Heart right ventricle (tissue), 16 donors: ENCODE measurements around the gene SP8. TPM values are rescaled to one million over a fixed set of nuclear protein-coding genes. Genes with fewer than 3 reads are reported as not detected.

ENCODE experiments used
- ATAC-seq, 8 donors: fragments of 200-7000 bp; cut with Tn5 transposase; one replicate each; pipeline ENCODE4 v1.9.1; 2020; ENCODE audit warnings: mild to moderate bottlenecking in 8 of 8, moderate library complexity in 8 of 8, moderate number of reproducible peaks in 1 of 8
- DNase-seq, 2 donors: peaks; one replicate each; pipeline ENCODE4 v3.0.0-alpha.2; 2020
- H3K27ac ChIP-seq, 10 donors: fragments of 200-600 bp; sonication (generic) in 2 of 10; one replicate each; pipeline versions ENCODE4 v1.5.0 to v1.8.0; 2020 to 2022; ENCODE audit warnings: mild to moderate bottlenecking in 3 of 10
- H3K27me3 ChIP-seq, 7 donors: fragments of 200-600 bp; one replicate each; pipeline ENCODE4 v1.8.0; 2021 to 2022; ENCODE audit warnings: mild to moderate bottlenecking in 2 of 7
- H3K36me3 ChIP-seq, 9 donors: fragments of 200-600 bp; sonication (generic) in 1 of 9; one replicate each; pipeline versions ENCODE4 v1.5.0 to v1.8.0; 2020 to 2022; ENCODE audit warnings: mild to moderate bottlenecking in 2 of 9
- H3K4me1 ChIP-seq, 9 donors: fragments of 200-600 bp; sonication (generic) in 1 of 9; one replicate each; pipeline versions ENCODE4 v1.5.0 to v1.8.0; 2020 to 2022; ENCODE audit warnings: mild to moderate bottlenecking in 4 of 9
- H3K4me3 ChIP-seq, 10 donors: fragments of 200-600 bp; sonication (generic) in 2 of 10; one replicate each; pipeline versions ENCODE4 v1.5.0 to v1.8.0; 2020 to 2022; ENCODE audit warnings: mild to moderate bottlenecking in 7 of 10, moderate library complexity in 2 of 10
- H3K9me3 ChIP-seq, 11 donors: fragments of 200-600 bp in 10 of 11; sonication (generic) in 2 of 11; one replicate each; pipeline versions ENCODE4 v1.5.0 to v1.8.0; 2013 to 2022; ENCODE audit warnings: mild to moderate bottlenecking in 2 of 11, control low read depth in 1 of 11, moderate library complexity in 1 of 11
- CTCF ChIP-seq, 9 donors: fragments of 200-600 bp; sonication (generic) in 2 of 9; IDR thresholded peaks; one replicate each; pipeline versions ENCODE4 v1.5.0 to v1.8.0; 2021 to 2022; ENCODE audit warnings: antibody characterized with exemption in 9 of 9, mild to moderate bottlenecking in 5 of 9, moderate library complexity in 1 of 9
- WGBS, 2 donors: extraction: QIAGEN DNeasy Blood & Tissue Kit; methylation state at CpG; one replicate each; pipeline ENCODE4 v1.1.7; 2013; ENCODE audit warnings: inconsistent platforms in 1 of 2; 5-methylcytosine and 5-hydroxymethylcytosine counted together
- intact Hi-C, 10 donors: fragments of 100-400 bp; cut with DNase I; formaldehyde crosslinking; loops; one replicate each; pipeline versions ENCODE4 v1.11.1 to v1.14.2; 2022
- polyA plus RNA-seq, 2 donors: library from polyadenylated mRNA; stranded (reverse); fragments of 200-250 nt; gene quantifications; one replicate each; pipeline ENCODE4 v1.2.3, GENCODE V29; 2013
- total RNA-seq, 10 donors: library from RNA; stranded (reverse); fragmentation: NEBNext Ultra II Directional in 3 of 10; extraction: Animal tissue kit (Norgen Biotek cat#: 25700) in 3 of 10; gene quantifications; one replicate each; pipeline versions ENCODE4 v1.2.1 to v1.2.4, GENCODE V29; 2021 to 2023
- donor health status: Arrhythmogenic right ventricular cardiomyopathy.
- donor health status: ischemic (EF 13 %, LVEDD 7.1; RV severe dilation, severe dysfunction).
- donor health status: healthy with polysubstance abuse.
- donor health status: DM: no; HTN: yes; CAD: no.
- donor health status: DM: no; HTN: no; CAD: no.
- donor health status: ischemic (EF 25% LVEDD 6.9; RV normal size, moderate dysfunction).
- donor health status: ischemic (EF 25% LVEDD 5.7; RV mildly dilated, moderate dysfunction).
- donor health status: healthy.
- donor health status: DM: yes; HTN: yes; CAD: no.
- donor health status: Ischemic cardiomyopathy.
- donor health status: ischemic (EF 35%, LVEDD 5.7; RV mildly dilated, moderate dysfunction).
- donor health status: nonischemic (EF 11% LVEDD 7.7; RV severe dilation, severe dysfunction).
- donor health status: DM: yes; HTN: yes; CAD: no.
- donor health status: PGD.
- donor health status: ischemic (EF 29% LVEDD 5.4; RV normal size, mild dysfunction).
- donor health status: nonischemic (EF 23%, LVEDD 6.1; RV moderate dilation, normal function).

Gene SP8
- total and polyA plus RNA-seq, 12 donors = not detected

GRCh38 chr7:20799566-20800366 lies 13.1 kb upstream of the SP8 start:
- DNase-seq = no peak
- Histone ChIP-seq H3K4me3 (no peak overlapping the region), H3K4me1 (peaks cover 4 to 20% (median 8%) of the 10 kb centered on the region in 9 donors), H3K36me3 (no peaks in the 10 kb centered on the region), H3K27me3 (peaks cover 25 to 91% (median 78%) of the 10 kb centered on the region in 7 donors), H3K9me3 (no peaks in the 10 kb centered on the region), H3K27ac (no peak overlapping the region)
- 49 to 50% methylated on average over 5 of the region's 5 CpGs for WGBS, 2 donors
- TF ChIP-seq CTCF (IDR thresholded peaks at IDR 0.05) = no peak
- intact Hi-C loops = loop anchor here in 1 of 10 donors (10.0 kb wide), 1 partner anchor 445 kb away; no protein-coding TSS in a partner anchor
- ATAC-seq = no peak

- H3K9me3 ChIP-seq = no peaks in the 10 kb centered on the region
- peaks cover 29 to 98% (median 84%) of the 10 kb centered on the region in 7 donors for H3K27me3 ChIP-seq
- intact Hi-C loops = loop anchor here in 1 of 10 donors (10.0 kb wide), 1 partner anchor 446 kb away; no protein-coding TSS in a partner anchor
- peak overlapping the region in 4 of 10 donors; percentile 34 to 58 (median 43) for H3K4me3 ChIP-seq
- TF ChIP-seq CTCF (IDR thresholded peaks at IDR 0.05) = no peak
- DNase-seq (no peak), ATAC-seq (no peak)
- no peaks in the 10 kb centered on the region for H3K36me3 ChIP-seq
- WGBS, 2 donors = 2 to 5% methylated on average over 15 of the region's 15 CpGs
- no peak overlapping the region for H3K27ac ChIP-seq
- peaks cover 4 to 20% (median 8%) of the 10 kb centered on the region in 9 donors for H3K4me1 ChIP-seq
These were observed 12.0 kb upstream of the SP8 start for GRCh38 chr7:20798694-20799121.

GRCh38 chr7:20798081-20798693 lies 11.5 kb upstream of the SP8 start:
- WGBS, 2 donors = 0 to 2% methylated on average over 50 to 77 of the region's 77 CpGs
- ATAC-seq (peak in 6 of 8 donors; percentile 28 to 91 (median 69)), DNase-seq (peak in 1 of 2 donors; percentile 32)
- peaks cover 4 to 20% (median 8%) of the 10 kb centered on the region in 9 donors for H3K4me1 ChIP-seq
- H3K27me3 ChIP-seq = peaks cover 29 to 98% (median 89%) of the 10 kb centered on the region in 7 donors
- intact Hi-C loops = loop anchor here in 1 of 10 donors (10.0 kb wide), 1 partner anchor 447 kb away; no protein-coding TSS in a partner anchor
- H3K4me3 ChIP-seq = peak overlapping the region in 9 of 10 donors; percentile 34 to 58 (median 46)
- H3K36me3 ChIP-seq = no peaks in the 10 kb centered on the region
- H3K9me3 ChIP-seq = no peaks in the 10 kb centered on the region
- H3K27ac ChIP-seq = no peak overlapping the region
- TF ChIP-seq CTCF (IDR thresholded peaks at IDR 0.05) = no peak

GRCh38 chr7:20797462-20798080 lies 10.9 kb upstream of the SP8 start:
- TF ChIP-seq CTCF (IDR thresholded peaks at IDR 0.05) = no peak
- H3K36me3 ChIP-seq = no peaks in the 10 kb centered on the region
- intact Hi-C loops = loop anchor here in 1 of 10 donors (10.0 kb wide), 1 partner anchor 447 kb away; no protein-coding TSS in a partner anchor
- 1 to 2% methylated on average over 32 to 40 of the region's 40 CpGs for WGBS, 2 donors
- H3K27me3 ChIP-seq = peaks cover 29 to 99% (median 93%) of the 10 kb centered on the region in 7 donors
- H3K9me3 ChIP-seq = no peaks in the 10 kb centered on the region
- peak in 3 of 8 donors; percentile 26 to 50 (median 26) for ATAC-seq
- peak overlapping the region in 9 of 10 donors; percentile 27 to 58 (median 45) for H3K4me3 ChIP-seq
- peaks cover 4 to 20% (median 8%) of the 10 kb centered on the region in 9 donors for H3K4me1 ChIP-seq
- no peak overlapping the region for H3K27ac ChIP-seq
- no peak for DNase-seq
